ENCODE results near the gene LUZP1. TPM values are rescaled to one million over a fixed set of nuclear protein-coding genes. Genes with fewer than 3 reads are reported as not detected.

Gene LUZP1
- total and polyA plus RNA-seq, 10 of the 15 experiments (the other 5 are each of a cell fraction or from before 2014, with no cell fraction given), result 11.3 to 28.2 (median 17.3) TPM

DNA sequence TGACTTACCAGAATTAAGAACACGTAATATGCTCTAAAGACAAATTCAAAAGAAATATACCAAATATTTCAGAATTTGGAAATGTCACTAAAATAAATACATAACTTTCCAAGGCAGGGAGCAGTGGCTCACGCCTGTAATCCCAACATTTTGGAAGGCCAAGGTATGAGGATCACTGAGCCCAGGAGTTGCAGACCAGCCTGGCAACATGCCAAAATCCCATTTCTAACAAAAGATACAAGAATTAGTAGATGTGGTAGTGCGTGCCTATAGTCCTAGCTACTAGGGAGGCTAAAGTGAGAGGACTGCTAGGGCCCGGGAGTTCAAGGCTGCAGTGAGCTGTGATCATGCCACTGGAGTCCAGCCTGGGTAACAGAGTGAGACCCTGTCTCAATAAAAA, 11.7 kb downstream of the LUZP1 start:
- in situ Hi-C loops (cut with MboI) (no loop called here), intact Hi-C loops (cut with micrococcal nuclease; ENCODE audit: unreplicated experiment) (no loop called here)
- no peak overlapping the region for H3K4me2 ChIP-seq (ENCODE audit: control insufficient read depth, insufficient read depth)
- FAIRE-seq (no peak), ATAC-seq (no peak), DNase-seq (ENCODE audit: low read depth, low spot score) (no peak)
- no peak overlapping the region for H3K27ac ChIP-seq (ENCODE audit: control insufficient read depth, insufficient read depth)
- H3K79me2 ChIP-seq (ENCODE audit: control insufficient read depth, insufficient read depth, low read length), result peaks cover 24% of the 10 kb centered on the region
- H3K27me3 ChIP-seq (replicated peaks in 1 of 2; ENCODE audit: control insufficient read depth in 2 of 2, insufficient read depth in 2 of 2, low read length in 1 of 2), result no peaks in the 10 kb centered on the region
- BruUV-seq (replicated peaks), result no TSS peak
- peaks cover 6% of the 10 kb centered on the region; the same call in 1 of the 2 replicates for H3K4me1 ChIP-seq (ENCODE audit: control insufficient read depth, insufficient read depth, low read length)
- ChIA-PET CTCF (no interaction called here), POLR2A (no interaction called here), SMC1A (ENCODE audit: uncharacterized antibody, unreplicated experiment) (no interaction called here), RAD21 (ENCODE audit: unreplicated experiment) (no interaction called here)
- H3K9me3 ChIP-seq (replicated peaks; ENCODE audit: control insufficient read depth, insufficient read depth, low read length), result no peaks in the 10 kb centered on the region
- no peak overlapping the region for H3K9ac ChIP-seq (ENCODE audit: control insufficient read depth, insufficient read depth, low read length)
- no peak overlapping the region for H3K4me3 ChIP-seq
- H3K36me3 ChIP-seq (ENCODE audit: control insufficient read depth in 2 of 2, insufficient read depth in 2 of 2, low read length in 1 of 2), result no peaks in the 10 kb centered on the region
- H2AFZ ChIP-seq (ENCODE audit: control insufficient read depth, low read depth, low read length), result no peak overlapping the region
- TF ChIP-seq RFX5 (IDR thresholded peaks at IDR 0.05; ENCODE audit: low read depth, low read length), result no peak
- no peak for TF ChIP-seq ZNF24 (IDR thresholded peaks at IDR 0.05)
- no peak for TF ChIP-seq GABPA (IDR thresholded peaks at IDR 0.05; ENCODE audit: low read depth)
- no peak for TF ChIP-seq PAX8 (IDR thresholded peaks at IDR 0.05)
- no peak for TF ChIP-seq NR2C1 (IDR thresholded peaks at IDR 0.05)
- TF ChIP-seq MEF2B (IDR thresholded peaks at IDR 0.05; ENCODE audit: partially characterized antibody, poor library complexity, severe bottlenecking), result no peak
- no peak for TF ChIP-seq TBL1XR1 (IDR thresholded peaks at IDR 0.05; ENCODE audit: low read depth, low read length)
- TF ChIP-seq IKZF2 (IDR thresholded peaks at IDR 0.05), result no peak
- TF ChIP-seq, protein P1, sequence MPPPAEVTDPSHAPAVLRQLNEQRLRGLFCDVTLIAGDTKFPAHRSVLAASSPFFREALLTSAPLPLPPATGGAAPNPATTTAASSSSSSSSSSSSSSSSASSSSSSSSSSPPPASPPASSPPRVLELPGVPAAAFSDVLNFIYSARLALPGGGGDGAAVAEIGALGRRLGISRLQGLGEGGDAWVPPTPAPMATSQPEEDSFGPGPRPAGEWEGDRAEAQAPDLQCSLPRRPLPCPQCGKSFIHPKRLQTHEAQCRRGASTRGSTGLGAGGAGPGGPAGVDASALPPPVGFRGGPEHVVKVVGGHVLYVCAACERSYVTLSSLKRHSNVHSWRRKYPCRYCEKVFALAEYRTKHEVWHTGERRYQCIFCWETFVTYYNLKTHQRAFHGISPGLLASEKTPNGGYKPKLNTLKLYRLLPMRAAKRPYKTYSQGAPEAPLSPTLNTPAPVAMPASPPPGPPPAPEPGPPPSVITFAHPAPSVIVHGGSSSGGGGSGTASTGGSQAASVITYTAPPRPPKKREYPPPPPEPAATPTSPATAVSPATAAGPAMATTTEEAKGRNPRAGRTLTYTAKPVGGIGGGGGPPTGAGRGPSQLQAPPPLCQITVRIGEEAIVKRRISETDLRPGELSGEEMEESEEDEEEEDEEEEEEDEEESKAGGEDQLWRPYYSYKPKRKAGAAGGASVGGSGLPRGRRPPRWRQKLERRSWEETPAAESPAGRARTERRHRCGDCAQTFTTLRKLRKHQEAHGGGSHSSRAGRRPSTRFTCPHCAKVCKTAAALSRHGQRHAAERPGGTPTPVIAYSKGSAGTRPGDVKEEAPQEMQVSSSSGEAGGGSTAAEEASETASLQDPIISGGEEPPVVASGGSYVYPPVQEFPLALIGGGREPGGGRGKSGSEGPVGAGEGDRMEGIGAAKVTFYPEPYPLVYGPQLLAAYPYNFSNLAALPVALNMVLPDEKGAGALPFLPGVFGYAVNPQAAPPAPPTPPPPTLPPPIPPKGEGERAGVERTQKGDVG (CRISPR knock-in tag; IDR thresholded peaks at IDR 0.05), result no peak
- no peak for TF ChIP-seq ETV6 (conservative IDR thresholded peaks at IDR 0.05 in 1 of 2, IDR thresholded peaks at IDR 0.05 in 1 of 2; ENCODE audit: borderline replicate concordance in 1 of 2, low read depth in 1 of 2)
- no peak for TF ChIP-seq BHLHE40 (IDR thresholded peaks at IDR 0.05; ENCODE audit: borderline replicate concordance in 1 of 2, low read depth in 2 of 2, low read length in 1 of 2)
- no peak for TF ChIP-seq HDAC2 (IDR thresholded peaks at IDR 0.05)
- no peak for TF ChIP-seq JUNB (IDR thresholded peaks at IDR 0.05)
- TF ChIP-seq, protein P2, sequence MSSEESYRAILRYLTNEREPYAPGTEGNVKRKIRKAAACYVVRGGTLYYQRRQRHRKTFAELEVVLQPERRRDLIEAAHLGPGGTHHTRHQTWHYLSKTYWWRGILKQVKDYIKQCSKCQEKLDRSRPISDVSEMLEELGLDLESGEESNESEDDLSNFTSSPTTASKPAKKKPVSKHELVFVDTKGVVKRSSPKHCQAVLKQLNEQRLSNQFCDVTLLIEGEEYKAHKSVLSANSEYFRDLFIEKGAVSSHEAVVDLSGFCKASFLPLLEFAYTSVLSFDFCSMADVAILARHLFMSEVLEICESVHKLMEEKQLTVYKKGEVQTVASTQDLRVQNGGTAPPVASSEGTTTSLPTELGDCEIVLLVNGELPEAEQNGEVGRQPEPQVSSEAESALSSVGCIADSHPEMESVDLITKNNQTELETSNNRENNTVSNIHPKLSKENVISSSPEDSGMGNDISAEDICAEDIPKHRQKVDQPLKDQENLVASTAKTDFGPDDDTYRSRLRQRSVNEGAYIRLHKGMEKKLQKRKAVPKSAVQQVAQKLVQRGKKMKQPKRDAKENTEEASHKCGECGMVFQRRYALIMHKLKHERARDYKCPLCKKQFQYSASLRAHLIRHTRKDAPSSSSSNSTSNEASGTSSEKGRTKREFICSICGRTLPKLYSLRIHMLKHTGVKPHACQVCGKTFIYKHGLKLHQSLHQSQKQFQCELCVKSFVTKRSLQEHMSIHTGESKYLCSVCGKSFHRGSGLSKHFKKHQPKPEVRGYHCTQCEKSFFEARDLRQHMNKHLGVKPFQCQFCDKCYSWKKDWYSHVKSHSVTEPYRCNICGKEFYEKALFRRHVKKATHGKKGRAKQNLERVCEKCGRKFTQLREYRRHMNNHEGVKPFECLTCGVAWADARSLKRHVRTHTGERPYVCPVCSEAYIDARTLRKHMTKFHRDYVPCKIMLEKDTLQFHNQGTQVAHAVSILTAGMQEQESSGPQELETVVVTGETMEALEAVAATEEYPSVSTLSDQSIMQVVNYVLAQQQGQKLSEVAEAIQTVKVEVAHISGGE (CRISPR knock-in tag; IDR thresholded peaks at IDR 0.05), result no peak
- TF ChIP-seq RAD21 (IDR thresholded peaks at IDR 0.05; ENCODE audit: insufficient read depth, low read depth, low read length), result no peak
- TF ChIP-seq ATF7 (IDR thresholded peaks at IDR 0.05; ENCODE audit: low read depth), result no peak
- no peak for TF ChIP-seq RB1 (IDR thresholded peaks at IDR 0.05; ENCODE audit: borderline replicate concordance)
- TF ChIP-seq CEBPB (IDR thresholded peaks at IDR 0.05; ENCODE audit: borderline replicate concordance in 1 of 2, low read depth in 2 of 2, low read length in 2 of 2), result no peak
- no peaks in the 10 kb centered on the region for H4K20me1 ChIP-seq (ENCODE audit: control insufficient read depth, insufficient read depth)
- WGBS (ENCODE audit: insufficient coverage, insufficient replicate concordance, low lambda C conversion rate, missing lambda C conversion rate), result 88% methylated on average over 4 of the region's 4 CpGs

Measured in GM12878 (cell line).